HT1080 (cell line): Measurements from ENCODE around the gene CLCN6. TPM values are rescaled to one million over a fixed set of nuclear protein-coding genes. Genes with fewer than 3 reads are reported as not detected.

ENCODE experiments used
- DNase-seq: peaks from one replicate; pipeline ENCODE4 v3.0.0-alpha.2; 2015; ENCODE audit warnings: low read depth
- polyA plus RNA-seq, 2 experiments: library from polyadenylated mRNA; depleted of rRNA; stranded (reverse); fragments of >200 nt; gene quantifications; 2 replicates each; pipeline ENCODE4 v1.2.3, GENCODE V29; 2015
- total RNA-seq: library from RNA; depleted of rRNA; stranded (reverse); fragments of >200 nt; shearing (Covaris generic); gene quantifications from 2 replicates; pipeline ENCODE4 v1.2.3, GENCODE V29; 2014; rRNA removed

The CLCN6 gene, protein sequence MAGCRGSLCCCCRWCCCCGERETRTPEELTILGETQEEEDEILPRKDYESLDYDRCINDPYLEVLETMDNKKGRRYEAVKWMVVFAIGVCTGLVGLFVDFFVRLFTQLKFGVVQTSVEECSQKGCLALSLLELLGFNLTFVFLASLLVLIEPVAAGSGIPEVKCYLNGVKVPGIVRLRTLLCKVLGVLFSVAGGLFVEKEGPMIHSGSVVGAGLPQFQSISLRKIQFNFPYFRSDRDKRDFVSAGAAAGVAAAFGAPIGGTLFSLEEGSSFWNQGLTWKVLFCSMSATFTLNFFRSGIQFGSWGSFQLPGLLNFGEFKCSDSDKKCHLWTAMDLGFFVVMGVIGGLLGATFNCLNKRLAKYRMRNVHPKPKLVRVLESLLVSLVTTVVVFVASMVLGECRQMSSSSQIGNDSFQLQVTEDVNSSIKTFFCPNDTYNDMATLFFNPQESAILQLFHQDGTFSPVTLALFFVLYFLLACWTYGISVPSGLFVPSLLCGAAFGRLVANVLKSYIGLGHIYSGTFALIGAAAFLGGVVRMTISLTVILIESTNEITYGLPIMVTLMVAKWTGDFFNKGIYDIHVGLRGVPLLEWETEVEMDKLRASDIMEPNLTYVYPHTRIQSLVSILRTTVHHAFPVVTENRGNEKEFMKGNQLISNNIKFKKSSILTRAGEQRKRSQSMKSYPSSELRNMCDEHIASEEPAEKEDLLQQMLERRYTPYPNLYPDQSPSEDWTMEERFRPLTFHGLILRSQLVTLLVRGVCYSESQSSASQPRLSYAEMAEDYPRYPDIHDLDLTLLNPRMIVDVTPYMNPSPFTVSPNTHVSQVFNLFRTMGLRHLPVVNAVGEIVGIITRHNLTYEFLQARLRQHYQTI
- total RNA-seq: 6.4 and 10.0 TPM in 2 replicates
- 8.0 and 9.2 TPM in 2 replicates for polyA plus RNA-seq (2015; cell fraction: cytosol; rRNA removed)
- polyA plus RNA-seq (2015; cell fraction: nucleus; rRNA removed): 35.1 and 42.9 TPM in 2 replicates

- peak; percentile 100 for DNase-seq
Observed at GRCh38 chr1:11805422-11806306, at the start of gene CLCN6, which contains the start of gene MTHFR. Gene CLCN6 (plus strand): TSS chr1:11806191. CDS start chr1:11806263, 72 bp downstream. Gene MTHFR (minus strand): TSS chr1:11805964. CDS start chr1:11803116, 2,848 bp downstream.

GRCh38 chr1:11757047-11757446, 48.9 kb upstream of the CLCN6 start:
- DNase-seq: no peak

DNA sequence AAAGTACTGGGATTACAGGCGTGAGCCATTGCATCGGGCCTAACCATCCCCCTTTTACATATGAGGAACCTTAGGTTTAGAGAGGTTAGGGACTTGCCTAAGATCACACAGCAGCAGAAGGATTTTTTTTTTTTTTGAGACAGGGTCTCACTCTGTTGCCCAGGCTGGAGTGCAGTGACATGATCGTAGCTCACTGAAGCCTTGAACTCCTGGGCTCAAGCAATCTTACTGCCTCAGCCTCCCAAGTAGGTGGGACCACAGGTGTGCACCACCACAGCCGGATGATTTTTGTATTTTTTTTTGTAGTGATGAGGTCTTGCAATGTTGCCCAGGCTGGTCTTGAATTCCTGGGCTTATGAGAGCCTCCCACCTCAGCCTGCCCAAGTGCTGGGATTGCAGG, 46.2 kb upstream of the CLCN6 start:
- DNase-seq: no peak

DNA sequence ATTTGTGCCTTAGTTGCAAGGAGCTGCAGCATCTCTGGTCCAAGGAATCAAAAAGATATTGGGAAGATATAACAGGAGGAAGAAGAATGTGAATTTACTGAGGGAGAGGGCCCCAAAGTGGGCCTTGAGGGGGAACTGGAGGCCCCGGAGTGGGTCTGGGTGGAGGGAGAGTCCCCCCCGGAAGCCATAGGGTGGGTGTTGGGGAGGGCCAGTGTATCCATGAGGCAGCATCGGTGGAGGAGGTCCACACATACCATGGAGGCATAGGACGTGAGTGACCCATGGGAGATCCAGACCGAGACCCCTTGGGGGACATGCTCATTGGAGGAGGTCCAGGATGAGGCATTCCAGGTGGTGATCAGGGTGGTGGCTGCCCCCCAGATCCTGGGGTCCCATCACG, 44.7 kb upstream of the CLCN6 start:
- DNase-seq: no peak

DNA sequence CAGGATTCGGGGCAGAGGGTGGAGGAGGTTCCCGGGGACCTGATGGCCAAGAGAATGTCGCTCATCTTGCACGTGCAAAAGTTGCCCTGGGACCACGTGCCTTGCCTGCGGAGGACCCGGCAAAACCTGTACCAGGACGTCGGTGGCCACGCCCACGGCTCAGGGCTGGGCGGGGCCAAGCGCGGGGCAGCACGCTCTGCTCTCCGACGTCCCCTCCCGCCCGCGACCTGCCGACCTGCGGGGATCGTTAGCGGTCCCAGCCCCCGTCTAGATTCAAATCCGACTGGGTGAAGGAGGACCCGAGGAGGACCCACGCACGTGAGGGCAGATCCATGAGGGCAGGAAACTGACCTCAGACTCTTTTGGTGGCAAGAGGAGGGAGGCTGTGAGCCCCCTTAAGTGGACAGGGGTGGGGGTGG, 44.0 kb upstream of the CLCN6 start, which contains the start of gene C1orf167:
C1orf167 (plus strand) TSS at position 206 of the 419 bp plus-strand sequence. CDS start 2,208 bp downstream, outside the sequence.
- DNase-seq: no peak

DNA sequence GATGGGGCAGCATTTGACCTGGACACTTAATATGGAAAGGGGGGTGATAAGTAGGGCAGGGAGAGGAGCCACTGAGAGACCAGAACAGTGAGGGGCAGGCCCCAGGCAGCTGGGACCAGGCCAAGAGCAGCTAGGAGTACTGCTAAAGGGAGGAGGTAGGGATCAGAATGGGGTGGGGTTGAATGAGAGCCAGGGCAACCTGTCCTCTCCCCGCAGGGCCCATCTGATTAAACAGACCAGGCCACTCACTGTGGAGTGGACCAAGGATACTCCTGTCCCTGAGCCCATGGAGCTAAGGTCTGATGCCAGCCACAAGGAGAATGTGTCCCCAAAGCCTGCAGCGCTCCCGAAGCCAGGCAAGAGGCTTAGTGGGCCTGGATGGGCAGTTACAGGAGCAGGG, 41.9 kb upstream of the CLCN6 start:
- no peak for DNase-seq

DNA sequence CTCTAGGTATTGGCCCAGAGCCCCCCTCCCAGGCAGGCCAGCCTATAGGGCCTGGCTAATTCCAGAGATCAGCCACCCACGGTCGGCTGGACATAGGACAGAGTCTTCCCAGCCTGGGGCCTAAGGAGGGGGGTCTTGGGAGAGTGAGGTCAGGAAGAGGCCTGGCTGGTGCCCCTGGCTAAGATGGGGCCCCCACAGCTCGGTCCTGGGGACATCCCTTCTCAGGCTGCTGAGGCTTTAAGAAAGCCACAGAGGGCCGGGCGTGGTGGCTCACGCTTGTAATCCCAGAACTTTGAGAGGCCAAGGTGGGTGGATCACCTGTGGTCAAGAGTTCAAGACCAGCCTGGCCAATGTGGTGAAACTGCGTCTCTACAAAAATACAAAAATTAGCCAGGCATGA, 41.5 kb upstream of the CLCN6 start:
- DNase-seq: no peak

DNA sequence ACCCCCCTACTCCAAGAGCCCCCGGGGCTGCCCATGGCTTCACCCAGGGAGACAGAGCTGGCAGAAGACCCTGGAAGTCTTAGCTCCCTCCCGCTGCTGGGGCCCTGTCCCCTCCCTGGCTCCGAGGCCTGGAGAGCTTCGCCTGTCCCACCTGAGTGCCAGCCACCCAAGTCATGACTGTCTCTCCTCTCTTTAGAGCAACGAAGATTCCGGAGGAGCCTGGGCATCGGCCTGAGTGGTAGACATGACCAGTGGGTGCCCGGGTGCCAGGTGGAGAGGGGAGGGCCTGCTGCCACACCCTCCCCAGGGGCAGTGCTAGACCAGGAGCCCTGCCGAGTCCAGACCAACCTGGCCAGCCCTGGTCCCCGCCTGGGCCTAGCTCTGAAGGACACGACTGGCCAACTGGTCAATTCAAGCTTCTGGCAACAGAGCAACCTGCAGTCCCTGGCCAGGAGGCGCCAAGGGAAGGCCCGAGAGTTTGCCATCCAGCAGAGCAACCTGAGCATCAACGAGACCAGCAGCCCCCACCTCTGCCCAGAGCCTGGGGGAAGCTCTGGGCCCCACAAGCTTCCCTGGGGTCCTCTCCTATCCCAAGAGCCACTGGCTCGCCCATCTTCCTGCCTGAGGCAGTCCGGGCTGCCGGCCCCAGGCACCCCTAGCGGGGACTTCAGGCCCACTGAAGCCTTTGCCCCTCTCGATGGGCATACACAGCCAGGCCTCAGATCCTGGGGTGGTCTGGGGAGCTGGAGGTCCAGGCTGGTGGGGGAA, 40.1 kb upstream of the CLCN6 start:
- DNase-seq: no peak

- no peak for DNase-seq
Observed at GRCh38 chr1:11766429-11766776, 39.6 kb upstream of the CLCN6 start.

DNA sequence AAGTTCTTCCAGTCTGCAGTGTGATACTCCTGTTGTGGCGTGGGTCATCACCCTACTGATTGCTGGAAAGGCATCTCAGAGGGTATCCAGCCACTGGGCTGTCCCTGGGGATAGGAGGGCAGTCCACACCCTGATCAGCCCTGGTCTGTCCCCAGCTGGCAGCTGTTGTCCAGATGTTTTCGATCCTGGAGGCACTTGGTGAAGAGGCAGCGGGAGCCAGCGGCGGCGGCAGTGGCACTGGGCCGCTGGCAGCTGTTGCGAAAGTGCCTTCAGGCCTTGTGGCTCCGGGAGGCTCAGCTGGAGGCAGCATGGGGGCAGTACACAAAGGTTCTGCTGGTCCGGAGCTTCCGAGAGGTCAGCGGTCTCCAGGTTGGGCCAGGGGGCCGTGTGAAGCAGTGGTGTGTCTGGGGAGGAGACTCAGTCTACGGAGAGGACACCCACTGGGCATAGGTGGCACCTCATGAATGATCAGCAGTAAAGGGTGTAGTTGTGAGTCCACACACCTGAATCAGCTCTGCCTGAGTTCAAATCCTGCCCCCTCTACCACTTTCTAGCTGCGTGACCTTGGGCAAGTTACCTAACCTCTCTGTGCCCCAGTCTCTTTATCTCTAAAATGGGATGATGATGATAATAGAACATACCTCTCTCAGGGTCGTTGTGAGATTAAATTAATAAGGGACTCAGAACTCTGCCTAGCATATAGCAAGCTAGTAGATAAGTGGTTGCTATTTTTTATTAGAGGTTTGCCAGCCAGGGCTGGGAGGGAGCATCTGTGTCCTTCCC, 37.9 kb upstream of the CLCN6 start:
- no peak for DNase-seq

DNA sequence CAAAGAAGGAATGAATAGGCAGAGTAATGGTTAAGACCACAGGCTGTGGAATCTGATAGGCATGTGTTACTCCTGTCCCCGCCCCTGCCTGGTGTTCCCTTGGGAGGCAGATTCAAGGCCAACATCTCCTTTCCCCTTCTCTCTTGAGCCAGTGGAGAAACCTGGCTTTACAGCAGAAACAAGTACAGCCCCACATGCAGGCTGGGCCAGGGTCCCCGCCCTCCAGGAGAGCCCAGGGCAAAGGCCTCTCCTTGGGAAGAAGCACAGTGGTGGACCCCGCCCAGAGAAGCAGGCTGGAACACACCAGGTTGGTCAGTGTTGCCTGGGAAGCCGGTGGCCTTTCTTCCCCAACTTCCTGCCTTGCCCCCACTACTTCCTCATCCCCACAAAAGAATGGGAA, 37.2 kb upstream of the CLCN6 start:
- no peak for DNase-seq

DNA sequence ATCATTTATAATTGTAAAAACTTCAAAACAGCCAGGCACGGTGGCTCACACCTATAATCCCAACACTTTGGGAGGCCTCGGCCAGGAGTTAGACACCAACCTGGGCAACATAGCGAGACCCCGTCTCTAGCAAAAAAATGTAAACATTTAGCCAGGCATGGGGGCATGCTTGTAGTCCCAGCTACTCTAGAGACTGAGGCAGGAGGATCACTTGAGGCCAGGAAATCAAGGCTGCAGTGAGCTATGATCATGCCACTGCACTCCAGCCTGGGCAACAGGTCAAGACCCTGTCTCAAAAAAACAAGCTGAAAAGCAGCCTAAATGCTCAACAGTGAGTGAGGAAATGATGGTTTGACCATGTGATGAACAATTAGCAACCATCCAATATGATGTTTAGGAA, 36.7 kb upstream of the CLCN6 start:
- DNase-seq: no peak

DNA sequence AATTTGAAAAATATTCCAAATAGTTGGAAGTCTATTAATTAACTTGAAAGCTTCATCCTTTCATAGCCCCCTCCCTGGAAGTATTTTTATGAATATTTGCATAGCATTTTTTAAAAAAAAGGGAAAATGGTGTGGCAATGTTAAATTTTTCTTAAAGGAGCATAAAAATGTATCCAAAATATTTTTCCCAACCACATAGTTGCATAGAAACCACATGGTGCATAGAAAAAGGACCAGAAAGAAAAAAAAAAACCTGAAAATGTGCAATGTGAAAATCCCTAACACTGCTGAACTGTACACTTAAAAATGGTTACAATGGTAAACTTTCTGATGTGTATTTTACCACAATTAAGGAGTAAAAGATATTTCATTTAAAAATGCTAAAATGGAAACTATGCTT, 36.0 kb upstream of the CLCN6 start:
- DNase-seq: no peak

- DNase-seq: no peak
Observed at GRCh38 chr1:11771481-11772043, 34.4 kb upstream of the CLCN6 start.

DNA sequence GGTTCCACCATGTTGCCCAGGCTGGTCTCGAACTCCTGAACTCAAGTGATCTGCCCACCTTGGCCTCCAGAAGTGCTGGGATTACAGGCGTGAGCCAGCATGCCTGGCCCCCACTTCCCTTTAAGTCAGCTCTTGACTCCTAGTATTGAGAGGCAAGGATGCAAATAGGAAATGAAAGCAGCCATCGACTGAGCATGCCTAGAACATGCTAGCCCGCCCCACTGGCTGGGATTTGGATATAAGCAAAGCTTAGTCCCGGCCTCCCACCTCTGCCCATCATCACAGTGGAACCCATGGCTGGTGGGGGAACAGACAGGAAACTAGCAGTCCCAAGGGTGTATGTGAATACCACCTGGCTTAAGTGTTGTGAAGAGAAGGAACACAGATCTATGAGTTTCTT, 33.5 kb upstream of the CLCN6 start:
- peak; percentile 29 for DNase-seq

- DNase-seq: no peak
Observed at GRCh38 chr1:11774753-11775152, 31.2 kb upstream of the CLCN6 start.

GRCh38 chr1:11777658-11778322, 28.2 kb upstream of the CLCN6 start:
- no peak for DNase-seq

- DNase-seq: no peak
Observed at GRCh38 chr1:11778336-11778735, 27.7 kb upstream of the CLCN6 start.
